ENCODE data around the gene CLDN14.

The CLDN14 gene

DNA sequence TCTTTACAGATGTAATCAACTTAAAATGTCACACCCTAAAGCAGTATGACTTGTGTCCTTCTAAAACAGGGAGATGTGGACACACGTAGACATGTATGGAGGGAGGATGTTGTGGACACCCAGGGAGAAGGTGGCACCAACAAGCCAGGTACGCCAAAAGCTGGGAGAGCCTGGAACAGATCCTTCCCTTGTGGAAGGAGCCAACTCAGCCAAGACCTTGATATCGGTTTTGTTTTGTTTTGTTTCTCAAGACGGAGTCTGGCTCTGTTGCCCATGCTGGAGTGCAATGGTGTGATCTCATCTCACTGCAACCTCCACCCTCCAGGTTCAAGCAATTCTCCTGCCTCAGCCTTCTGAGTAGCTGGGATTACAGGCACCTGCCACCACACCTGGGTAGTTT lies 49.1 kb downstream of the CLDN14 start:
- FAIRE-seq: no peak

DNA sequence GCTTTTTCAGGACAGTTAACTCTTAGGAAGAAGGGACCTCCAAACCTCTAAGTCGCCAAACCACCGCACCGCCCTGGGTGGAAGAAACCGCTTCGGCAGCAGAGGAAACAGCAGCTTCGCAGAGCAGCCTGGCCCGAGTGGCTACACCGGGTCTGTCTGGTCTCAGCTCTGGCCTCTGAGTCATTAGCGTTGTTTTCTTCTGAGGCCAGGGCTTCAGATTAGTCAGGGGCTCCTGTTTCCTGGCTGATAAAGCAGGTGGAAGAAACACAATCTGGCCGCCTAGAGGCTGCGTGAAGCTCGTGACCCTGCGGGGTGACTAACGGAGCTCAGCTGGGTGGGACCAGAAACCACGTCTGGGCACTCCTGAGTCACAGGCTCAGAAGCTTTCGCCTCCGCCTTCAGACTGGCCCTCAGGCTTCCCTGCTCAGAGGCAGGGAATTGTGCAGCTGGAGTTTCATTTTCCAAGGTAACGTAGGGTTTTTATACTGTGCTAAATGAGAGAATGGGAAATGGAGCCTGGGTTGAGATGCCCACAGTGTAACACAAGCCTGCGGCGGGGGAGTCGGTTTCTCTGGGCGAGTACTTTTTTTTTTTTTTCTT lies 49.9 kb downstream of the CLDN14 start:
- no peak for FAIRE-seq

DNA sequence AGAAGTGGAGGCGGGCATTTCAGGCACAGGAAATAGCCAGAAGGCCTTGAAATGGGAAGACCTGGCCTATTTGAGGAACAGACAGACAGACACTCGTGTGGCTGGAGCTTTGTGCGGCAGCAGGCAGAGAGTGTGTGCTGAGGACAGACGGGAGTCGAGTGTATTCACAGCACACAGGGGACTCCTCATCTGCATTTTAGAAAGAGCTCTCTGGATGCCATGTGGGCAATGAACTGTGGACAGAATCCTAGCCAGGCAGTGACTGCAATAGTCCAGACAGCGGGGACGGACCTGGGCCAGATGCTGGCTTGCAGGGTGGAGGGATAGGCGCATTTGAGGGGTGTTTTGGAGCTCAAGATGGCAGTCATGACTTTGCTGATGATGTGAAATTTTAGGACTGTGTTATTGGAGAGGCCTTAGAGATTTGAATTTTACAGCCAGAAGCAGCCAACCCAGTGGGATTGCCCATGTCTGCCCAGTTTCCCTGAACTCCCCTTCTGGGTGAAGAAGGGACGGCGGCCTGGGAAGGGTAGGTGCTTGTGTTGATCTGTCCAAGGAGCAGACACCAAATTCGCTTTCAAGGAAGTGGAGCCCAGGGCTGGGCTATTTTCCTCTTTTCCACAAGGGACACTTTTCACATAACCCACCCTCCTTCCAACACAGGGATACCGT lies 51.0 kb downstream of the CLDN14 start:
- no peak for FAIRE-seq

DNA sequence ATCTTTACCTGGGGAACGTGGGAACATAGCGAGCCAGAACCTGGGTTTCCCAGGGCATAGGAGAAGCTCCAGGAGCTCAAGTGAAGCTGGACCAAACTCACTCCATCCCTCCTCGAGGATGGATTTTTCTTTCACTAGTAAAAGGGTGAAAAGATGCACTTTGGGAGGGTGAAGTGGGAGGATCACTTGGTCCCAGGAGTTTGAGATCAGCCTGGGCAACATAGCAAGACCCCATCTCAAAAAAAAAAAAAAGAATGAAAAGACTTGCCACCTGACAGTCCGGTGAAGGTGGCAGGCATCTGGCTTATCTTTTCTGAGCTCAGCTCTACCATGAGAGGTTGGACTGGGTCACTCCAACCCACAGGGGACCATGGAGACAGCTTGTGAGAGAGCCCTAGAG lies 52.4 kb downstream of the CLDN14 start:
- no peak for FAIRE-seq

DNA sequence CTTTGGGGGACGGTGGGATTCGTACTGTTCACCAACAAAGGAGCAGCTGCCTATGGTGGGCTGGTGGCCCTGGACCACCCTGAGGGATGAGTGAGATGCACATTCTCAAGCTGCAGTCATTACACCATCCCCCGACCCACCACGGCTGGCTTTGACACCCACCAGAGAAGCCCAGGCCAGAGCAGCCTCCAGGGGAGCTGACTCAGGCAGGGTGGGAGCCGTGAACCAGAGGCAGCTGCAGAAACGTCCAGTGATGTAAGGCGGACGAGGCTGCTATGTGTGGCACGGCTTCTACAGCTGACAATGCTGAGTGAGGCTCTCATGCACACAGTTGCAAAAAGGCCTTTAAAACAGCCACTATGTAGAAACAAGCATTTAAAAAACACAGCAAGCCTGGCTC lies 54.6 kb downstream of the CLDN14 start:
- no peak for FAIRE-seq

DNA sequence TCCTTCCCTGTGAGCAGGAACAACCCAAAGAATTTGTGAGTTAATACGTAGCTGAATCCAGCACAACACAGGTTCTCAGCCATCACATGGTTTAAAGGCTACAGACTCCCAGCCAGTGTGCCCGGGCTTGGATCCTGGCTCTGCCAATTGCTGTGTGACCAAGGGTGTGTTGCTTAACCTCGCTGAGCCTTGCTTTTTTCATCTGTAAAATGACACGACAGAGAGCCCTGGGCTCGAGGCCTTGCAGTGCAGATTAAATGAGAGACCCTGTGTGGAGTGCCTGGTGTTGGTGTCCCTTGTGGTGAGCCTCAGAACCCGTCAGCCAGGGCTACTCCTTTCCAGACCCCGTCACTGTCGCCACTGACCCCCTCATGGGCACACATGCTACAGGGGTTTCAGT lies 55.3 kb downstream of the CLDN14 start:
- FAIRE-seq: no peak

DNA sequence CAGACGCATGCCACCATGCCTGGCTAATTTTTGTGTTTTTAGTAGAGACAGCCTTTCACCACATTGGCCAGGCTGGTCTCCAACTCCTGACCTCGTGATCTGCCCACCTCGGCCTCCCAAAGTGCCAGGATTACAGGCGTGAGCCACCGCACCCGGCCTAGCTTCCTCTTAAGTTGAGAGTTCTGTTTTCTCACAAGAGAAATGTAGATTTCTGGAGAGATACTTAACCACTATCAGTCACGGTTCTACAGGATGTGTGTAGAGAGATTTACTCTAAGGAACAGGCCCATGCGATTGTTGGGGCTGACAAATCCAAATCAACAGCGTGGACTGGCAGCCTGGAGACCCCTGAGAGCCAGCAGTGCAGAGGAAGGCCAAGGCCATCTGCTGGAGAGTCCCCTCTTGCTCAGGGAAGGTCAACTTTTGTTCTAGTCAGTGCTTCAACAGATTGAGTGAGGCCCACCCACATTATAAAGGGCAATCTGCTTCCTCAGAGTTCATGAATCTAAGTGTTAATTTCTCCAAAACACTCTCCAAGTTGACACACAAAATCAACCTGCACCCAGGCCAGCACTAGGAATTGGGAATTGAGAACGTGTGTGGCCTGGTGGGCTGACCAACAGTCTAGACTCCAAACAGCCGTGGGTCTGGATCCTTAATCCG lies 56.0 kb downstream of the CLDN14 start:
- FAIRE-seq: no peak

DNA sequence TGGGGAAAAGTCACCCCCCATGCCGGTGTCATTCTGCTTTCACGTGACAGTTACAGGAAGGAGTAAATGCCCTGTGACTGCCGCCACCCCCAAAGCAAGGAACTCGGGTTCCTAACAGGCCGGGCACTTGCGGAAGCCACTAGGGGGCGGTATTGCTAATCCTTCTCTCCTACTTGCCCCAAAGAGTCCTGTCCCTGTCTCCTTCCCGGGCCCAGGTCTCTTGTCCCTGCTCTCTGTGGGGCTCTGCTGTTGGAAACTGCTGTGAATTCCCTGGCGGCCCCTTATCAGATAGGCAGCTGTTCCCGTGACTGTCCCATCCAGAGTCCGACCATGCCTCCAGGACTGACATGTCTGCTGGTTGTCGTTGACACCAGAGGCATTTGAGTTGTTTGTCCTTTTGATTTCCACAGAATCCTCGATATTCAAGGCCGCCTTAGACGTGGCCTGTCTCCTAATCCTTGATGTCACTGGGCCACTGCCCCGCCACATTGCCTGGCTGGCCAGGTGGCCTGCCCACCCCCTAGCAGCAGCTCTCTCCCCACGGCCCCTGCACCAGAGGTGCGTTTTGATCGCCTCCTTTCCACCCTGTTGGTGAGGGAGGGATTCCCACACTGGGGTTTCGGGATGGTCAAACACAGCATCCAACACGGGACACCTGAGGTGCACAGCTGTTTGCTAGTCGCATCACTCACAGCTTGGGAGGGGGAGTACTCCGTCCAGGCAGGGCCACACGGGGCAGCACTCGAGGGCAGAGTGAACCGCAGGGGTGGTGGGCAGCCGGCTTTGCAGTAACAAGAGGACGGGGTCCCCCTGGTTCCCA lies 57.4 kb downstream of the CLDN14 start:
- no peak for FAIRE-seq

DNA sequence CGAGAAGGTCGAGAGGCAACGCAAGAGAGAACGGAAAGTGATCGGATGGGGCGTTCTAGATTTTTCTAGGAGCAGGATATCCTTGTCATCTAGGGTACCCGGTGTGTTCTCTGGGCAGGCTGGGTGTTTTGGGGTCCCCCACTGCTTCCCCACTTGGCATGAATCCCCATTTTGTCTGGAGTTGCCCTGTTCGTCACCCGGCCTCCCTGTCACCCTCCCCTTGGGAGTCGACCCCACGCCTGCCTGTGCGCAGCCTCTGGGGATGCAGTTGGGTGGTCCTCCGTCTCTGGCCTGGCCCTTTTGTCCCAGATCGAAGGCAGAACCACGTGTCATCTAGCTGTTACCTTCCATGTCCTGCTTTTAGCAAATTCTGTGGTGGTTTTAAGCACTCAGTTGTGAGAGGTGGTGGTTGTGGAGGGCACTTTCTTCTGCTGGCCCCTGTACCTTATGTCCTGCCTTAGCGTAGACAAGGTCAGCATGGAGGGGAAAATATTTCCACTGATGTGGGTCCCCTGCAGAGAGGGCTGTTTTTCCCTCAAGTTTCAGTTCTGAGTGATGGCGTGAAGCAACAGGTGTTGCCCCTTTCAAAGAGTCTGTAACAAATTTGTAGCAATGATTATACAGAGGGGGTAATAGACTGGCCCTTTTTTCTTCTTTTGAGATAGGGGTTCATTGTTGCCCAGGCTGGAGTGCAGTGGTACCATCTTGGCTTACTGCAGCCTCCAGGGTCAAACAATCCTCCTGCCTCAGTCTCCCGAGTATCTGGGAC lies 59.2 kb downstream of the CLDN14 start:
- FAIRE-seq: no peak

DNA sequence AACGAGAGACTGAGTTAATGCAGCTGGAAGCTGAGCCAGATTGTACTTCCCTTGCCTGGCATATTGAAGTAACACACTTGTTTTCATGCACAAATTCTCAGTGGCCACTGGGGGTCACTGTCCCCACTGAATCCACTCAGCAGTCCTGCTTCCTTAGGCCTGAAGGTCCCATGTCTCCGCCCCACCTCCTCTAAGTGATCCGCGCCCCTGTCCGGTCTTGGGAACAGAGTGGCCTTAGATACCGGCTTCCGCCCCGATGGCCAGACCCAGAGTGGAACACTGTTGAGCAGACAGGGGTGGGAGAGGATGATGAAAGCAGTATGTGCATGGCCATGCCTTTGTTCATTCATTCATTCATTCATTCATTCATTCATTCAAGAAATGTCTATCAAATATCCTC lies 59.9 kb downstream of the CLDN14 start:
- FAIRE-seq: no peak

DNA sequence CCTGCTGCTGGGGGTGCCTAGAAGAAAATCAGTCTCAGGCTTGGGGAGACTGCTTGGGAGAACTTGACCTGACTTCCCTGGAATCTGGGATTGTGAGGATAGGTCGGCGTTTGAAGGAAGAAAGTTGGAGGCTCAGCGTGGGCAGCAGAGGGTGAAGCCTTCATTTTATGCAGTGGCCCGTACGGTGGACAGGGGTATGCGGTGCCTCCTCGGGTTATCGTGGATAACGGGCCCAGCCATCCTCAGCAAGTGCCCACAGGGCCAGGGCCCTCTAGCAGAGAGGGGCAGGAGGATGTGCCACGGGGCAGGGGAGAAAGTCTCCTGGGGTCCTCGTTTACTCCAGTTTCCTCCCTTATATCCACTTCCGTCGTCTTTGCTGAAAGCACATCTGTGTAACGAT lies 60.7 kb downstream of the CLDN14 start:
- no peak for FAIRE-seq

DNA sequence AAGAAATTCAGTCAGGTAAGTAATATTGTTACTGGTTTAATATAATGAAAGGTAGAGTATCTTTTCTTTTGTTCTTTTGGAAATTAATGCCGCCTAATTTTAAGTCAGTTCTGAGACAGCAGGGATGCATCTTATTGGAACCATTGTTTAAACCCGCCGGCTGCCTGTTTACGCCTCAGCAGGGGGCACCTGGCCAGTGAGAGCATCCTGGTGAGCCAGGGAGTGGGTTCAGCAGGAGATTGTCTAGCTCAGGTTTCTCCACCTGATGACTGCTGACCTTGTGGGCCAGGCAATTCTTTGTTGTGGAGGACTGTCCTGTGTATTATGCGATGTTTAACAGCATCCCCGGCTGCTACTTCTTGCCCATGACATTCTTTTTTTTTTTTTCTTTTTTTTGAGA lies 64.5 kb downstream of the CLDN14 start:
- no peak for FAIRE-seq

DNA sequence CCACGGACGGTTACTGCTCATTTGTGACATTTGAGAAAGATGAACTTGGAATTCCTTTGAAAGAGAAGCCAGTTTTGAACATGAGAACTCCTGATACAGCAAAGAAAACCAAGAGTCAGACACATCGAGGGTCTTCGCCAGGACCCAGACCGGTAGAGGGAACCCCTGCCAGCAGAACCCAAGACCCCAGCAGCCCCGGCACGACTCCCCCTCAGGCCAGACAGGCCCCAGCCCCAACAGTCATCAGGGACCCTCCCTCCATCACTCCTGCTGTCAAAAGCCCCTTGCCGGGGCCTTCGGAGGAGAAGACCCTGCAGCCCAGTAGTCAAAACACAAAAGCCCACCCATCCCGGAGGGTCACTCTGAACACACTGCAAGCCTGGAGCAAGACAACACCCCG lies 67.0 kb downstream of the CLDN14 start:
- FAIRE-seq: no peak

DNA sequence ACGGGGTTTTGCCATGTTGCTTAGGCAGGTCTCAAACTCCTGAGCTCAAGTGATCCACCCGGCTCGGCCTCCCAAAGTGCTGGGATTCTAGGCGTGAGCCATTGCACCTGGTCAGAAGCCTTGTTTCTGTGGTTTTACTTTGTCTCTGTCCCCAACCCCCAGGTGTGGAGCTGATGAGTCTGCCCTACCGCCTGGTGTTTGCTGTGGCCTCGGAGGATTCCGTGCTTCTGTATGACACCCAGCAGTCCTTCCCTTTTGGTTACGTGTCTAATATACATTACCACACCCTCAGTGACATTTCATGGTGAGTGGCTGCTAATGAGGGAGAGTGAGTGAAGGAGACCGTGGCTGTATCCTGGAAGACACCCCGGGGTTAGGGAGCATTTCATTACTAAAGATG lies 68.6 kb downstream of the CLDN14 start:
- no peak for FAIRE-seq

Data from endometrium (tissue), 2 donors.